SK-N-DZ (cell line): ENCODE measurements around the gene GRHL1.
"Not testable (repeated sequence)": the region's sequence is repeated elsewhere in the genome, so short reads cannot be mapped to it uniquely, and the experiment has no call there.

ENCODE experiments used
- DNase-seq: peaks from one replicate; pipeline ENCODE4 v3.0.0-alpha.2; 2015; ENCODE audit warnings: low spot score

The GRHL1 gene

GRCh38 chr2:10022966-10023662 is 71.6 kb downstream of the GRHL1 start:
- DNase-seq, result no peak

GRCh38 chr2:10026940-10027569 is 75.6 kb downstream of the GRHL1 start:
- DNase-seq, result no peak

DNA sequence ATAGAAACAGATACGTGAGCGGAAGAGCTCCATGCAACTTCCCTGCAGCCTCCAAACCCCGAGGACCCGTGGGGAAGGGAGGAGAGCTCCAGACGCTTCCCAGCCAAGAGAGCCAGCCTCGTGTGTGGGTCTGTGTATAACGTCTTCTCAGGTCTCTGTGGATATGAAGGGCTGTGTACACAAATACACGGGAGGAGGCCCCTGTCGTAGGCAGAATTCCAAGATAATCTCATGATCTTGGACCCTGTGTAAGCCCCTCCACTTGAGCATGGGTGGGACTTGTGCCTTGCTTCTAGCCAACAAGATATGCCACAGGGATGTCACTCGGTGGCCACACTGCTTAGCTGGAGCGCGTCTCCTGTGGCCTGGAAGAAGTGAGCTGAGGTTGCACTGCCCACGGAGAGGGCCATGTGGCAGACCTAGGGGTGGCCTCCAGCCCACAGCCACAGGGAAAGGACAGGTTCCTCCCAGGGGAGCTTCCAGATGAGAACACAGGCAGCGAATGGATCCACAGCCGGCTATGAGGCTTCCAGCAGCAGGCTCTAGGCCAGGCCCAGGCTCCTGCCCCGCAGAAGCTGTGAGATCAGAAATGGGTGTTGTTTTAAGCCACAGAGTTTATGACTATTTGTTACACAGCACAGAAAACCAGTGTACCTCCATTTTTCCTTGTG is 76.3 kb downstream of the GRHL1 start:
- DNase-seq, result no peak

- no peak for DNase-seq
These were observed 77.0 kb downstream of the GRHL1 start for GRCh38 chr2:10028407-10028987.

DNA sequence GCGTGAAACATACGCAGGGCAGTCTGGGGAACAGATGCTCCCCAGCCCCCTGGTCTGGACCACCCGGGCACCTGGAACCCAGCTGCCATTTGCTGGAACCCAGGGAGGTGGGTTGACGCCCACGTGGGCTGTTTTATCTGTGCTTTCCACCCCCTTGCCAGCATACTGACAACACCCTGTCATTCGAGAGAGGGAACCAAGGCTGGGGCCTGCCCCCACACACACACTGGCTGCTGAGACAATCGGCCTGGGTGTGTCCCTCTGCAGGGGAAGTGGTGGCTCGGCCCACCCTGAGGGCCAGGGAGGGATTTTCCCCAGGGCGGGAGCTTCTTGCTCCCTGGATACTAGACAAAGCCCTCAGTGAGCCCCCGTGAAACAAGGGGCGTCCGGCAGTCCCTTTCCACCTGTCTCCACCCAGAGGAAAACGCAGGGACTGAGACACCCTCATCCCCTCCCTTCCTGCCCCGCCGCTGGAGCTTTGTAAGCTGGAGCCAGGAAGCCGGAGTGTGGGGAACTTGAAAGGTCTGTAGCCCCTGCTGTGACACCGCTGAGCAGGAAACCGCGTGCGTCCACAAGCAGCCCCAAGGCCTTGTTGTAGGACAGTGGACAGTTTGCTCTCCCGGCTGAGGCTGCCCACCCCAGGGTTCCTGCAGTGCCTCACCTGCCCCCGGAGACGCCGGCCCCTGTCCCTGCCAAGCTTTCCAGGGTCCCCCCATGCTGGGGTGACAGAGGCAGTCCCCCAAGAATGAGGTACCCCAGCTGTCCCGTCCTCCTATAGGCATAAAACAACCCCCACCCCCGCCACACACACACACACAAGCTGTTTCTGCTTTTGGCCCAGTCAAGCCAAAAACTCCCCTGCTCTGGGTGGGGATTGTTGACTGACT is 77.7 kb downstream of the GRHL1 start:
- peak; percentile 37 for DNase-seq

DNA sequence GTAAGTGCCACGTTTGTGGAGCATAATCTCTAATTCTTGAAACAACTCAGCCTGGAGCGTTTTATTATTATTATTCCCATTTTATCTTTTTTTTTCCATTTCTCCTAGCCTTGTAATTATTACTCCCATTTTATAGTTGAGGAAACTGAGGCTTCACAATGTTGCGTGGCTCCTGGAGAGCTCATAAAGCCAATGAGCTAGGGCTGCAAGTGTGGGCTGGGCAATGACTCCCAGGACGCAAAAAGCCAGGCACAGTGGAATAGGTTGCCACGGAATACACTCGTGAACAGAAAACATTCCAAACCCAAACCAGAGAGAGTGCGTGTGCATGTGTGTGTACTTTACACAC is 78.4 kb downstream of the GRHL1 start:
- DNase-seq, result no peak

- peak; percentile 70 for DNase-seq
These were observed 78.8 kb downstream of the GRHL1 start for GRCh38 chr2:10030311-10030736.

DNA sequence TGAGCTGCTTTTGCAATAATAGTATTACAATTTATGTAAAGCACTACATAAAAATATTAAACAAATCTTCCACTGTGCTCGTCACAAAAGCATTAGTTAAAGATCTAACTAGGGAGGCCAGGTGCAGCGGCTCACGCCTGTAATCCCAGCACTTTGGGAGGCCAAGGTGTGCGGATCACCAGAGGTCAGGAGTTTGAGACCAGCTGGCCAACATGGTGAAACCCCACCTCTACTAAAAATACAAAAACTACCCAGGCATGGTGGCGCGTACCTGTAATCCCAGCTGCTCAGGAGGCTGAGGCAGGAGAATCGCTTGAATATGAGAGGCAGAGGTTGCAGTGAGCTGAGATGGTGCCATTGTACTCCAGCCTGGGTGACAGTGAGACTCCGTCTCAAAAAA is 79.3 kb downstream of the GRHL1 start:
- DNase-seq, result not testable (repeated sequence)

- DNase-seq, result no peak
These were observed 80.6 kb downstream of the GRHL1 start for GRCh38 chr2:10031886-10032745.

DNA sequence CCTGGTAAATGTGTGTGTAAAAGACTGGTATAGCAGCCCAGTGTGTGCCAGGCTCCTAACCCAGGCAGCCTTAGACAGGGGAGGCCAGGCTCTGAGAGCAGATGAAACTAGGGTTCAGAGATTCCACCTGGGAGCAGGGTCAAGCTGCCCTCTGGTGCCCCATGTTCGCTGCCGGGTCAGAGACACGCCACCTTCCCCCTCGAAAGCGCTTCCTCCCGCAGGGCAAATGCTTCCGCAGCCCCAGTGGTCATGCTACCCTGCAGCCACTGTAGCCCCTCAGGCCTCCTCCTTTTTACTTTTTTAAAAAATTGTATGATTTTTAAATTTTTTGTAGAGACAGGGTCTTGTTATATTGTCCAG is 81.2 kb downstream of the GRHL1 start:
- DNase-seq, result no peak

- no peak for DNase-seq
These were observed 81.9 kb downstream of the GRHL1 start for GRCh38 chr2:10033251-10034006.

- DNase-seq, result no peak
These were observed 83.0 kb downstream of the GRHL1 start for GRCh38 chr2:10034333-10035052.

- no peak for DNase-seq
These were observed 83.5 kb downstream of the GRHL1 start for GRCh38 chr2:10035053-10035422.

DNA sequence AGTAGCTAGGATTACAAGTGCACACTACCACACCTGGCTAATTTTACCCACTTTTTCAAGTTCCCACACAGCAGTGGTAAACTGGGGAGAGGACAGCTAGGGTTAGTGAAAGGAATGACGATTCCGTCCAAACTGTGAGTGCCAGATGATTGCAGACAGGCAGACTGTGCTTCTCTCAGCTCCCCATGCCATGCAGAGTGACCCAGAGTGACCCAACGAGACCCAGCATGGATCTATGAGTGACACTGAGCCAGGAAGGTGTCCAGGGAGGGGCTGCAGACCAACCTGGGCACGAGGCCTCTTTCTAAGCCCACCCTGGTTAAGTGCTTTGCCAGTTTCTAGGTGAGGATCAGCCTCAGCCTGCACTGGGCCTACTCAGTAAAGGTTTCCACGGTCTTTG is 84.1 kb downstream of the GRHL1 start:
- no peak for DNase-seq

- no peak for DNase-seq
These were observed 84.8 kb downstream of the GRHL1 start for GRCh38 chr2:10036095-10036884.

- no peak for DNase-seq
These were observed 86.6 kb downstream of the GRHL1 start for GRCh38 chr2:10038123-10038522.

- DNase-seq, result no peak
These were observed 87.2 kb downstream of the GRHL1 start for GRCh38 chr2:10038716-10039115.

GRCh38 chr2:10039658-10040410 is 88.3 kb downstream of the GRHL1 start:
- DNase-seq, result no peak
